KMS-11 (cell line): ENCODE measurements around the gene ADPGK.
A peak's percentile ranks its signal among the peaks of the same experiment; 100 is the strongest.

Experiments used
- H2AFZ ChIP-seq: fragments of 200-600 bp; sonication (generic); 2 replicates; pipeline ENCODE4 v1.6.1; 2016; ENCODE audit warnings: antibody characterized with exemption, mixed run types, low read depth
- H3K27ac ChIP-seq: fragments of 200-600 bp; sonication (generic); 2 replicates; pipeline ENCODE4 v1.6.1; 2016; ENCODE audit warnings: mild to moderate bottlenecking, mixed run types
- H3K27me3 ChIP-seq: fragments of 200-600 bp; sonication (generic); 2 replicates; pipeline ENCODE4 v1.6.1; 2017; ENCODE audit warnings: mild to moderate bottlenecking, low read depth, mixed run types, moderate library complexity; ENCODE audit not compliant: insufficient read depth
- H3K36me3 ChIP-seq: fragments of 200-600 bp; sonication (generic); 2 replicates; pipeline ENCODE4 v1.6.1; 2017; ENCODE audit warnings: mild to moderate bottlenecking, mixed run types; ENCODE audit not compliant: insufficient read depth
- H3K4me1 ChIP-seq: fragments of 200-600 bp; sonication (generic); 2 replicates; pipeline ENCODE4 v1.6.1; 2016; ENCODE audit warnings: mild to moderate bottlenecking, low read depth, mixed run types; ENCODE audit not compliant: poor library complexity, severe bottlenecking
- H3K4me2 ChIP-seq: fragments of 200-600 bp; sonication (generic); 2 replicates; pipeline ENCODE4 v1.7.0; 2016; ENCODE audit warnings: mild to moderate bottlenecking, mixed run types
- H3K4me3 ChIP-seq: fragments of 200-600 bp; sonication (generic); IDR thresholded peaks from 2 replicates; pipeline ENCODE4 v1.6.1; 2017; ENCODE audit warnings: low read depth, low read length, mixed read lengths; ENCODE audit not compliant: insufficient read depth
- H3K79me2 ChIP-seq: fragments of 200-600 bp; sonication (generic); 2 replicates; pipeline ENCODE4 v1.6.1; 2016; ENCODE audit warnings: low read depth, mixed run types; ENCODE audit not compliant: insufficient read depth
- H3K9ac ChIP-seq: fragments of 200-600 bp; sonication (generic); 2 replicates; pipeline ENCODE4 v1.6.1; 2016; ENCODE audit warnings: mild to moderate bottlenecking, mixed run types
- H4K20me1 ChIP-seq: fragments of 200-600 bp; sonication (generic); 2 replicates; pipeline ENCODE4 v1.6.1; 2016; ENCODE audit warnings: mild to moderate bottlenecking, mixed run types; ENCODE audit not compliant: insufficient read depth
- TF ChIP-seq, protein P1 (sequence below): fragments of 200-600 bp; sonication (generic); conservative IDR thresholded peaks from 2 replicates; pipeline ENCODE4 v1.6.1; 2017; ENCODE audit warnings: low read depth, mild to moderate bottlenecking, antibody characterized with exemption, low read length, moderate library complexity, mixed read lengths

ADPGK gene

DNA sequence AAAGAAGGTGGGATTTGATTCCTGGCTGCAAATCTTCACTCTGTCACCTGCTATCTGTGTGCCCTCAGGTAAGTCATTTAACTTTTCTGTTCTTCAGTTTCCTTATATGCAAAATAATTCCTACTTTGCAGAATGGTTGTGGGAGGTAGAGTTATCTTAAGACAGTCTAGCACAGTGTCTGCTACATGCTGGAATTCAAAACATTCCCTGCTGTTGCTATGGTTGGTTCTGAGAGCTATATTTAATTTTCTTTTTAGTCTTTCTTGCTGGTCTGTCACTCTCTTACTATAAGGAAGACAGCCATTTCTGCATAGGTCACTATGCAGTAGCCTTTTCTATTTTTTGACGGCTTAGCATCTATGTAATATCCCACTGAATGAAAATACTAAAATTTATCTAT lies 4.0 kb upstream of the ADPGK start:
- H3K9ac ChIP-seq = no peak overlapping the region
- no peaks in the 10 kb centered on the region for H3K36me3 ChIP-seq
- H3K27ac ChIP-seq = no peak overlapping the region
- H4K20me1 ChIP-seq = no peaks in the 10 kb centered on the region
- TF ChIP-seq, protein P1, sequence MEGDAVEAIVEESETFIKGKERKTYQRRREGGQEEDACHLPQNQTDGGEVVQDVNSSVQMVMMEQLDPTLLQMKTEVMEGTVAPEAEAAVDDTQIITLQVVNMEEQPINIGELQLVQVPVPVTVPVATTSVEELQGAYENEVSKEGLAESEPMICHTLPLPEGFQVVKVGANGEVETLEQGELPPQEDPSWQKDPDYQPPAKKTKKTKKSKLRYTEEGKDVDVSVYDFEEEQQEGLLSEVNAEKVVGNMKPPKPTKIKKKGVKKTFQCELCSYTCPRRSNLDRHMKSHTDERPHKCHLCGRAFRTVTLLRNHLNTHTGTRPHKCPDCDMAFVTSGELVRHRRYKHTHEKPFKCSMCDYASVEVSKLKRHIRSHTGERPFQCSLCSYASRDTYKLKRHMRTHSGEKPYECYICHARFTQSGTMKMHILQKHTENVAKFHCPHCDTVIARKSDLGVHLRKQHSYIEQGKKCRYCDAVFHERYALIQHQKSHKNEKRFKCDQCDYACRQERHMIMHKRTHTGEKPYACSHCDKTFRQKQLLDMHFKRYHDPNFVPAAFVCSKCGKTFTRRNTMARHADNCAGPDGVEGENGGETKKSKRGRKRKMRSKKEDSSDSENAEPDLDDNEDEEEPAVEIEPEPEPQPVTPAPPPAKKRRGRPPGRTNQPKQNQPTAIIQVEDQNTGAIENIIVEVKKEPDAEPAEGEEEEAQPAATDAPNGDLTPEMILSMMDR = no peak
- no peak overlapping the region for H3K4me3 ChIP-seq
- peaks cover 38% of the 10 kb centered on the region for H3K4me1 ChIP-seq
- H2AFZ ChIP-seq = no peak overlapping the region
- no peak overlapping the region for H3K4me2 ChIP-seq
- H3K27me3 ChIP-seq = no peaks in the 10 kb centered on the region
- peaks cover 9% of the 10 kb centered on the region for H3K79me2 ChIP-seq

DNA sequence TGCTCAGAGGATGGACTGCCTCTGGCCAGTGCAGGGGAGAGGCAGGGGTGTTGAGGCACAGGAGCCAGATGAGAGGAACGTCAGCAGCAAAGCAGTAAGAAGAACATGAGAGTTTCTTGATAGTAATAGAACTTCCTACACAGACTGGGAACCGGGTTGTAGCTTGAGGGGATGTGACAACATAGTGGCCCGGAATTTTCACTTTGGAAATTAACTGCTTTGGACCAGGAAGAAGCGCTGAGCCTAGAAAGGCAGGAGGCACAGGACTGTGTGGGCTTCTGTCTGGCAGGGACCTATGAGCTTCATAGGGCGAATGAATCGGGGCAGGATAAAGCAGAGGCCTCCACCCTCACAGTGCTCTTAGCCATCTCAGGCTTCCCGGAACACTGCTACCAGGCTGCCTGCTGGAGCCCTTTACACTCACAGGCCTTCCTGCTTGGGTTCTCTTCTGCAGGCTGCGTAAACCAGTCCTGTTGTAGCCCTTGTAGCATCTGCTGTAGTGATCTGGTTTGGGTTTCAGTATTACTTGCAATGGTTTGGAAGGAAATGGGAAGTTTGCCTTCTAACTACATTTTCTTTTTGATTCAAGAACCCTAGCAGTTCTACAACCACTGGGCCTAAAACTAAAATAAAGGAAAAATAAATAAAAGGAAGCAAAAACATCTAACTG lies 3.3 kb upstream of the ADPGK start:
- Histone ChIP-seq H3K79me2 (peaks cover 16% of the 10 kb centered on the region), H3K9ac (no peak overlapping the region), H2AFZ (peak overlapping the region; percentile 87; the same call in 1 of the 2 replicates), H3K4me3 (no peak overlapping the region), H4K20me1 (no peaks in the 10 kb centered on the region), H3K27ac (peak overlapping the region; percentile 90), H3K4me1 (peaks cover 43% of the 10 kb centered on the region), H3K4me2 (peak overlapping the region; percentile 88; the same call in 1 of the 2 replicates), H3K36me3 (no peaks in the 10 kb centered on the region), H3K27me3 (no peaks in the 10 kb centered on the region)
- TF ChIP-seq, protein P1 = no peak

DNA sequence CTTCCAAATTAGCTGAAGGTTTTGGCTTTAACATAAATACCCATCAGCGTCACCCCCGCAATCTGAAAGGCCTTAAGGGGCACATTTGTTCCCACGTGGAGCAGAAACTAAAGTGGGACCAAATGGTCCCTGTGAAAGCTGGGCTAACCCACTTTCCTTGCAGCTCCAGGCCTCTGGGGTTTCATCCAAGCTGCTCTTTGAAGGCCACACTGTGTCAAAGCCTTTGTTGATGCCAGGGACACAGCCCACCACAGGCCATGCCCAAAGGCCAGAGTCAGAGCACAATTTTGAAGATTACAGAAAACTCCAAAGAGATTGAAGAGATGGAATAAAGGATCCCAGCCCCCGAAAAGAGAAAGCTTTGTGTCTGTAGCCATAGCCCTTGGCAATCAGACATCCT lies 2.7 kb upstream of the ADPGK start:
- H2AFZ ChIP-seq = peak overlapping the region; percentile 87; the same call in 1 of the 2 replicates
- H3K4me2 ChIP-seq = peak overlapping the region; percentile 88
- H3K4me3 ChIP-seq = no peak overlapping the region
- peak overlapping the region; percentile 90 for H3K27ac ChIP-seq
- no peaks in the 10 kb centered on the region for H3K27me3 ChIP-seq
- peak overlapping the region; percentile 95; the same call in 1 of the 2 replicates for H3K9ac ChIP-seq
- peaks cover 48% of the 10 kb centered on the region for H3K4me1 ChIP-seq
- H3K79me2 ChIP-seq = peaks cover 22% of the 10 kb centered on the region
- H3K36me3 ChIP-seq = no peaks in the 10 kb centered on the region
- no peaks in the 10 kb centered on the region for H4K20me1 ChIP-seq
- TF ChIP-seq, protein P1 = no peak

DNA sequence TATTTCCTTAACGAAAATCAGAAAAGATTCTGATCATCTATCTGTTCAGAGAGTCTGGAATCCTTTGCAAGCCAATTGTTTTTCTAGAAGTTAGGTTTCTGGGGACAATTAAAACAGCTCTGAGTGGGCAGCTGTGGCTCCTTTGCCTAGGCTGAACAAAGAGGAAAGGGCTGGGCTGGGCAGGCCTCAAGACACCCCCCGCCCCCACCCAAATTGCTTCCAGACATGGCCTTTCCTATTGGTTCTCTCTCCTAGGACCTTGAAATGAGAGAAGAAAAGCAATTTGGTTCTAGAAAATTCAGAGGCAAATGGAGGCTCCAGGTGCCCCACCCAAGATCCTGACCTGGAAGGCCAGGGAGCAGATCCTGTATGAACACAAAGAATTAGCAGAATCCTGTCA lies 2.3 kb upstream of the ADPGK start:
- Histone ChIP-seq H4K20me1 (no peaks in the 10 kb centered on the region), H3K9ac (peak overlapping the region; percentile 95; the same call in 1 of the 2 replicates), H3K4me2 (peak overlapping the region; percentile 88), H3K27me3 (no peaks in the 10 kb centered on the region), H3K27ac (peak overlapping the region; percentile 90), H3K4me1 (peaks cover 52% of the 10 kb centered on the region), H3K4me3 (no peak overlapping the region), H3K79me2 (peaks cover 26% of the 10 kb centered on the region), H2AFZ (peak overlapping the region; percentile 87), H3K36me3 (no peaks in the 10 kb centered on the region)
- TF ChIP-seq, protein P1 = no peak
